Neuronal stem cell (in vitro differentiated cells): ENCODE data around the gene SPATA31D1.

ENCODE experiments used
- DNase-seq: peaks from one replicate; pipeline ENCODE4 v3.0.0-alpha.2; 2013; ENCODE audit warnings: low spot score
- H2AFZ ChIP-seq: one replicate; pipeline ENCODE4 v1.6.1; 2013; ENCODE audit warnings: mild to moderate bottlenecking, low read length, inconsistent platforms
- H2AK5ac ChIP-seq: 2 replicates; pipeline ENCODE4 v1.6.1; 2013; ENCODE audit warnings: low read depth, mild to moderate bottlenecking, inconsistent platforms, low read length, moderate library complexity, mixed read lengths
- H2BK120ac ChIP-seq: 2 replicates; pipeline ENCODE4 v1.6.1; 2013; ENCODE audit warnings: low read depth, mild to moderate bottlenecking, inconsistent platforms, low read length, moderate library complexity, mixed read lengths
- H2BK12ac ChIP-seq: one replicate; pipeline ENCODE4 v1.6.1; 2013; ENCODE audit warnings: low read length, inconsistent platforms
- H2BK15ac ChIP-seq: 2 replicates; pipeline ENCODE4 v1.6.1; 2013; ENCODE audit warnings: mild to moderate bottlenecking, low read length, inconsistent platforms, mixed read lengths
- H2BK5ac ChIP-seq: one replicate; pipeline ENCODE4 v1.6.1; 2013; ENCODE audit warnings: inconsistent platforms, mild to moderate bottlenecking, low read length, moderate library complexity
- H3K14ac ChIP-seq: one replicate; pipeline ENCODE4 v1.6.1; 2013; ENCODE audit warnings: low read length, inconsistent platforms
- H3K18ac ChIP-seq: 2 replicates; pipeline ENCODE4 v1.6.1; 2013; ENCODE audit warnings: low read length, inconsistent platforms
- H3K23ac ChIP-seq: 2 replicates; pipeline ENCODE4 v1.6.1; 2013; ENCODE audit warnings: low read depth, mild to moderate bottlenecking, mixed read lengths, low read length, inconsistent platforms; ENCODE audit not compliant: poor library complexity
- H3K27ac ChIP-seq: replicated peaks from 3 replicates; pipeline ENCODE4 v1.5.1; 2013; ENCODE audit warnings: low read length, inconsistent platforms
- H3K27me3 ChIP-seq, 3 experiments: 2 replicates each; pipeline ENCODE4 v1.6.1; 2013; ENCODE audit warnings: low read length in 3 of 3, mild to moderate bottlenecking in 2 of 3, inconsistent platforms in 1 of 3, low read depth in 1 of 3, mixed read lengths in 1 of 3, moderate library complexity in 1 of 3; ENCODE audit not compliant: control insufficient read depth in 3 of 3, insufficient read depth in 3 of 3
- H3K36me3 ChIP-seq, 2 donors: replicated peaks in 1 of 2; 2 replicates each; pipeline ENCODE4 v1.6.1; 2013; ENCODE audit warnings: low read length in 2 of 2; ENCODE audit not compliant: control insufficient read depth in 2 of 2, insufficient read depth in 2 of 2
- H3K4ac ChIP-seq: 2 replicates; pipeline ENCODE4 v1.6.1; 2013; ENCODE audit warnings: inconsistent platforms, mild to moderate bottlenecking, low read length, moderate library complexity
- H3K4me1 ChIP-seq, 2 donors: 1 replicate in 1 of 2; 2 replicates in 1 of 2; pipeline ENCODE4 v1.6.1; 2013; ENCODE audit warnings: low read length in 2 of 2, low read depth in 1 of 2; ENCODE audit not compliant: control insufficient read depth in 2 of 2, insufficient read depth in 1 of 2
- H3K4me2 ChIP-seq: one replicate; pipeline ENCODE4 v1.6.1; 2013; ENCODE audit warnings: mild to moderate bottlenecking, low read length, inconsistent platforms; ENCODE audit not compliant: insufficient read depth, poor library complexity, severe bottlenecking
- H3K4me3 ChIP-seq, 2 donors: 2 replicates each; pipeline ENCODE4 v1.5.1; 2013; ENCODE audit warnings: low read length in 2 of 2, mild to moderate bottlenecking in 2 of 2, inconsistent platforms in 1 of 2, moderate library complexity in 1 of 2
- H3K79me1 ChIP-seq: one replicate; pipeline ENCODE4 v1.6.1; 2013; ENCODE audit warnings: low read depth, mild to moderate bottlenecking, inconsistent platforms, low read length, moderate library complexity
- H3K9ac ChIP-seq: one replicate; pipeline ENCODE4 v1.6.1; 2013; ENCODE audit warnings: mild to moderate bottlenecking, low read depth, low read length, inconsistent platforms; ENCODE audit not compliant: poor library complexity
- H3K9me3 ChIP-seq, 2 donors: replicated peaks in 1 of 2; 2 replicates each; pipeline versions ENCODE3 to v1.6.1; 2013; ENCODE audit warnings: low read length in 2 of 2, mild to moderate bottlenecking in 2 of 2, inconsistent platforms in 1 of 2, low read depth in 1 of 2, mixed read lengths in 1 of 2, moderate library complexity in 1 of 2; ENCODE audit not compliant: control insufficient read depth in 2 of 2, insufficient read depth in 1 of 2
- H4K8ac ChIP-seq: one replicate; pipeline ENCODE4 v1.6.1; 2013; ENCODE audit warnings: low read depth, mild to moderate bottlenecking, inconsistent platforms, low read length, moderate library complexity
- H4K91ac ChIP-seq: one replicate; pipeline ENCODE4 v1.6.1; 2013; ENCODE audit warnings: low read length, low read depth, mild to moderate bottlenecking, inconsistent platforms; ENCODE audit not compliant: poor library complexity
- WGBS, 2 donors: extraction: QIAGEN DNeasy Blood & Tissue Kit; methylation state at CpG; one replicate each; pipeline ENCODE4 v1.1.7; 2013; ENCODE audit warnings: missing lambda C conversion rate in 2 of 2, mixed read lengths in 1 of 2; ENCODE audit not compliant: insufficient read length in 2 of 2, insufficient replicate concordance in 1 of 2; ENCODE audit errors: extremely low coverage in 2 of 2; 5-methylcytosine and 5-hydroxymethylcytosine counted together

The SPATA31D1 gene

GRCh38 chr9:81980568-81980967 lies 8.0 kb upstream of the SPATA31D1 start:
- Histone ChIP-seq H3K4me2 (no peak overlapping the region), H3K23ac (no peak overlapping the region), H3K4me1 (no peaks in the 10 kb centered on the region), H2BK15ac (no peak overlapping the region), H2BK5ac (no peak overlapping the region), H2AFZ (no peak overlapping the region), H3K18ac (no peak overlapping the region), H2BK120ac (no peak overlapping the region), H4K91ac (no peak overlapping the region), H3K27me3 (no peaks in the 10 kb centered on the region), H2BK12ac (no peak overlapping the region), H2AK5ac (no peak overlapping the region), H3K9me3 (no peaks in the 10 kb centered on the region), H3K4ac (no peak overlapping the region), H3K9ac (no peak overlapping the region), H3K14ac (no peak overlapping the region), H3K79me1 (no peaks in the 10 kb centered on the region), H3K4me3 (no peak overlapping the region), H4K8ac (no peak overlapping the region), H3K27ac (no peak overlapping the region), H3K36me3 (no peaks in the 10 kb centered on the region)
- DNase-seq = no peak

GRCh38 chr9:81981883-81982282 lies 6.7 kb upstream of the SPATA31D1 start:
- Histone ChIP-seq H2AK5ac (no peak overlapping the region), H3K9me3 (no peaks in the 10 kb centered on the region), H2BK120ac (no peak overlapping the region), H4K91ac (no peak overlapping the region), H3K27ac (no peak overlapping the region), H3K4ac (no peak overlapping the region), H2BK5ac (no peak overlapping the region), H3K9ac (no peak overlapping the region), H3K4me3 (no peak overlapping the region), H3K4me1 (no peaks in the 10 kb centered on the region), H2AFZ (no peak overlapping the region), H3K23ac (no peak overlapping the region), H4K8ac (no peak overlapping the region), H3K36me3 (no peaks in the 10 kb centered on the region), H3K79me1 (no peaks in the 10 kb centered on the region), H3K4me2 (no peak overlapping the region), H3K18ac (no peak overlapping the region), H2BK15ac (no peak overlapping the region), H2BK12ac (no peak overlapping the region), H3K27me3 (no peaks in the 10 kb centered on the region), H3K14ac (no peak overlapping the region)
- no CpG with 5 or more reads among the region's 4 CpGs for WGBS, 2 donors
- no peak for DNase-seq

- Histone ChIP-seq H4K91ac (no peak overlapping the region), H3K27me3 (no peaks in the 10 kb centered on the region), H2BK5ac (no peak overlapping the region), H2AFZ (no peak overlapping the region), H4K8ac (no peak overlapping the region), H3K27ac (no peak overlapping the region), H2AK5ac (no peak overlapping the region), H3K4me3 (no peak overlapping the region), H2BK12ac (no peak overlapping the region), H3K9ac (no peak overlapping the region), H2BK120ac (no peak overlapping the region), H3K4ac (no peak overlapping the region), H3K36me3 (no peaks in the 10 kb centered on the region), H2BK15ac (no peak overlapping the region), H3K9me3 (no peaks in the 10 kb centered on the region), H3K18ac (no peak overlapping the region), H3K14ac (no peak overlapping the region), H3K4me1 (no peaks in the 10 kb centered on the region), H3K23ac (no peak overlapping the region), H3K4me2 (no peak overlapping the region), H3K79me1 (no peaks in the 10 kb centered on the region)
- no CpG with 5 or more reads among the region's 6 CpGs for WGBS, 2 donors
- DNase-seq = no peak
These were observed 3.6 kb upstream of the SPATA31D1 start for GRCh38 chr9:81984928-81985327.

- no peak overlapping the region for H3K23ac ChIP-seq
- H2BK120ac ChIP-seq = no peak overlapping the region
- no peak overlapping the region for H2BK5ac ChIP-seq
- no peak overlapping the region for H3K4me2 ChIP-seq
- H3K4me3 ChIP-seq = no peak overlapping the region
- no CpG with 5 or more reads among the region's 1 CpG for WGBS, 2 donors
- no peak overlapping the region for H2BK12ac ChIP-seq
- H2AFZ ChIP-seq = no peak overlapping the region
- H2AK5ac ChIP-seq = no peak overlapping the region
- H3K14ac ChIP-seq = no peak overlapping the region
- H3K4ac ChIP-seq = no peak overlapping the region
- no peak overlapping the region for H3K27ac ChIP-seq
- H3K9me3 ChIP-seq = no peaks in the 10 kb centered on the region
- H3K18ac ChIP-seq = no peak overlapping the region
- no peaks in the 10 kb centered on the region for H3K4me1 ChIP-seq
- H3K36me3 ChIP-seq = no peaks in the 10 kb centered on the region
- H4K8ac ChIP-seq = no peak overlapping the region
- no peaks in the 10 kb centered on the region for H3K79me1 ChIP-seq
- H3K27me3 ChIP-seq = no peaks in the 10 kb centered on the region
- DNase-seq = no peak
- no peak overlapping the region for H3K9ac ChIP-seq
- H2BK15ac ChIP-seq = no peak overlapping the region
- no peak overlapping the region for H4K91ac ChIP-seq
These were observed 2.5 kb upstream of the SPATA31D1 start for GRCh38 chr9:81986051-81986450.
